A172 (cell line): ENCODE data around the gene MXD3. TPM values are rescaled to one million over a fixed set of nuclear protein-coding genes. Genes with fewer than 3 reads are reported as not detected.
"Not testable (repeated sequence)": the region's sequence is repeated elsewhere in the genome, so short reads cannot be mapped to it uniquely, and the experiment has no call there.

Source experiments
- DNase-seq: peaks from one replicate; pipeline ENCODE4 v3.0.0-alpha.2; 2015; ENCODE audit warnings: low spot score
- total RNA-seq: library from RNA; depleted of rRNA; stranded (reverse); fragments of >200 nt; shearing (Covaris generic); gene quantifications from 2 replicates; pipeline ENCODE4 v1.2.3, GENCODE V29; 2014

Gene MXD3
- total RNA-seq, 1 experiment from 2014 or later: 99.7 TPM

GRCh38 chr5:177343777-177344176 lies 32.1 kb upstream of the MXD3 start:
- DNase-seq: no peak

- DNase-seq: not testable (repeated sequence)
Measured at GRCh38 chr5:177343000-177343399, 31.3 kb upstream of the MXD3 start.

GRCh38 chr5:177339107-177339638 lies 27.5 kb upstream of the MXD3 start:
- no peak for DNase-seq

- no peak for DNase-seq
Measured at GRCh38 chr5:177338251-177339106, 26.8 kb upstream of the MXD3 start.

GRCh38 chr5:177336603-177337494 lies 25.2 kb upstream of the MXD3 start:
- DNase-seq: no peak

- DNase-seq: peak; percentile 35
Measured at GRCh38 chr5:177336112-177336511, 24.4 kb upstream of the MXD3 start.

- DNase-seq: no peak
Measured at GRCh38 chr5:177335701-177336065, 24.0 kb upstream of the MXD3 start.

GRCh38 chr5:177334781-177335700 lies 23.3 kb upstream of the MXD3 start:
- no peak for DNase-seq

GRCh38 chr5:177334155-177334551 lies 22.5 kb upstream of the MXD3 start:
- DNase-seq: no peak

GRCh38 chr5:177333420-177334154 lies 21.9 kb upstream of the MXD3 start:
- DNase-seq: no peak

- no peak for DNase-seq
Measured at GRCh38 chr5:177332896-177333260, 21.2 kb upstream of the MXD3 start.

- no peak for DNase-seq
Measured at GRCh38 chr5:177332031-177332895, 20.6 kb upstream of the MXD3 start.

- no peak for DNase-seq
Measured at GRCh38 chr5:177330991-177331842, 19.5 kb upstream of the MXD3 start.

- DNase-seq: no peak
Measured at GRCh38 chr5:177329883-177330282, 18.2 kb upstream of the MXD3 start.

- DNase-seq: no peak
Measured at GRCh38 chr5:177328545-177329231, 17.0 kb upstream of the MXD3 start.

GRCh38 chr5:177327539-177328522 lies 16.1 kb upstream of the MXD3 start:
- peak; percentile 86 for DNase-seq

GRCh38 chr5:177325868-177326381 lies 14.2 kb upstream of the MXD3 start:
- DNase-seq: no peak
